NCI-H2029 (cell line): ENCODE data around the gene NXPE1.

Source experiments
- DNase-seq: peaks from one replicate; lab custom pipeline; 2025; lab: John Stamatoyannopoulos, UW

The NXPE1 gene

DNA sequence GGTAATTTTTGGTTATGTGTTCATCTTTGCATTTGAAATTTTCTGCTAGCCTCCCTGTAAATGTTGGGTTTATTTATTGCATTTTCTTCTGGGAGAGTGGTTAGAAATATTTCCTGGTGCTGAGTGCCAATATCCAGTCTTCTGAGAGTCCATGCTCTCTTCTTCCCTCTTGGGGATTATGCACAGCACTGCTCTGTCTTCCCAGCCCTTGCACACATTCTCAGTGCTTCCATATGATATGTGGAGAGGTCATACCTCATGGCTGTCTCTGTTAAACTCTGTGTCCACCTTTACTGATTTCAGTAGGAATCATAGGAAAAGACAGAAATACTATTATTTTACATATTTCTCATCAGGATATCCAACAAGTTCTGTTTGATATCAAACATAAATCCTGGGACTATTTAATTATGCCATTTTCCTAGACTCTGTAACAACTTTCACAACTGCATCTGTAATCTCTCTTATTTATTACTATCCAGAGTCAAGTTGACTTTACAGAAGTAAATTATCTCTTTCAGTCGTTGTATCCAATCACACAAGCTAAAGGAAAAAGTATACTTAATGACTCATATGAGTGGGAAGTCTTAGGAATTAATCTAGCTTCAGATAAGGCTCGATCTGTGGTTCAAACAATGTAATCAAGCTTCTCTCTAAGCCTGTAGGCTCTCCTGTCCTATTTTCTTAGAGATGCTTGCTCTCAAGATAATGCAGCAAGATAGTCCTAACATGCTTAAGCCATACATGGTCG lies 2.7 kb upstream of the NXPE1 start:
- DNase-seq: no peak

GRCh38 chr11:114556135-114556534 lies 3.5 kb downstream of the NXPE1 start:
- DNase-seq: no peak

- DNase-seq: no peak
Measured at GRCh38 chr11:114553642-114554041, 6.0 kb downstream of the NXPE1 start.

- no peak for DNase-seq
Measured at GRCh38 chr11:114551060-114551459, 8.6 kb downstream of the NXPE1 start.

GRCh38 chr11:114525682-114526081 lies 34.0 kb downstream of the NXPE1 start:
- no peak for DNase-seq

- DNase-seq: no peak
Measured at GRCh38 chr11:114524122-114524521, 35.6 kb downstream of the NXPE1 start.

GRCh38 chr11:114522818-114523217 lies 36.9 kb downstream of the NXPE1 start:
- no peak for DNase-seq

GRCh38 chr11:114511538-114511937 lies 48.1 kb downstream of the NXPE1 start:
- no peak for DNase-seq

GRCh38 chr11:114511079-114511478 lies 48.6 kb downstream of the NXPE1 start:
- DNase-seq: no peak

DNA sequence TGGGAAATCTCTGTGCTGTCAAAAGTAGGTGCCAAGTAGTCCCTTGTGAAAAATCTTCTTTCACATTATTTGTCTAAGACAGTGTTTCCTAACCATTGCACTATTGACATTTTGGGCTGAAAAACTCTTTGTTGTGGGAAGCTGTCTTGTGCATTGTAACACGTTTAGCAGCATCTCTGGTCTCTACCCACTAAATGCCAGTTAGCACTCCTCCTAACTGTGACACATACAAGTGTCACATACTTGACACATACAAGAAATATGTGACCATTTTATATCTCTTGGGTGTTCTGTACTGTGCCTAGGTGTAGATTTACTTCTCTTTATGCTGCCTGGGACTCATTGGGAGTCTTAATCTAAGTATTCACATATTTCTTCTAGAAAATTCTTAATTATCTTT lies 57.8 kb downstream of the NXPE1 start:
- no peak for DNase-seq

DNA sequence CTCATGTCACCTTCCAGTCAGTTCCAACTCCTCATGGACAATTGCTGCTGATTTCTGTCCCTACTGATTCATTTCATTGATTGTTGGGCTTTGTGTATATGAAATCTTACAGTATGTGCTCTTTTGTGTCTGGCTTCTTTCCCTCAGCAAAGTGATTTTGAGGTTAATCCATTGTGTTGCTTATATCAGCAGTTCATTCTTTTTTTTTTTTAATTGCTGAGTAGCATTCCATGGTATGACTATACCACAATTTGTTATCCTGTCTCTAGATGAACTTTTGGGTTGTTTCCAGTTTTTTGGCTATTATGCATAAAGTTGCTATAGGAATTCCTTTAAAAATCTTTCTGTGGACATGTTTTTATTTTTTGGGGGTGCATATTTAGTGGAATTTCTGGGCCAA lies 59.9 kb downstream of the NXPE1 start:
- no peak for DNase-seq

- DNase-seq: no peak
Measured at GRCh38 chr11:114496915-114497314, 62.8 kb downstream of the NXPE1 start.

DNA sequence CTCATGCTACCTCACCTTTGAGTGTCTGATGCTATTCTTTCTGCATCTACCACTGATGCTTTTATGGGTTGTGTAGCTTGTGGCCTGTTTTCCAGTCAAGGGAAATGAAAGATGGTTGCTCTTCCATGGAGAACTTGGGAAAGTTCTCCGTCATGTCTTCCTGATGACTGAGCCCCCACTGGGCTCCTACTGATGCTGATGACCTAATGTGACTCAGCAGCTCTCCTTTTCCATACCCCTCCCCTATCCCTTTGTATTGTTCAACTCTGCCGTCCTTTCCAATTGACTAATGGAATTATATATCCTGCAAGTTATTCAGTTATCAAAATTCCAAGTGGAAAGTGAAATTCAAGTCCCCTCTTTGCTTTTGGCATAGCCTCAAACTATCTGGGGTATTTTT lies 75.8 kb downstream of the NXPE1 start:
- no peak for DNase-seq

DNA sequence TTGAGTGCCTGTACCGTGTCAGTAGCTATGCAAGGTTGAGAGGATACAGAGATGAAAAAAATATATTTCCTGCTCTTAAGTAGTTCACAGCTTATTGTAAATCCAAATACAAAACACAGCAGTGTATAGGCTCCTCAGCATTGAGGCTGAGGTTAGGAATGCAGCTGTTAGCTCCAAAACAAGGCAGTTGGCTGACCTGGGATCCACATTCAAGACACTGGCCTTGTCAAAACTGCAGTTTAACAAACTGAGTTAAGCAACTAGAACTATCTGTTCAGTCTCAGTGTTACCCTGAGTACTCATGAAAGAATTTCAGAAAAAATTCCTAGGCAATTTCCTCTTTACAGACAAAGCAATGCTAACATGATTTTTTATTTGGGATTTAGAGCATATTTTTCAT lies 77.6 kb downstream of the NXPE1 start:
- DNase-seq: no peak

DNA sequence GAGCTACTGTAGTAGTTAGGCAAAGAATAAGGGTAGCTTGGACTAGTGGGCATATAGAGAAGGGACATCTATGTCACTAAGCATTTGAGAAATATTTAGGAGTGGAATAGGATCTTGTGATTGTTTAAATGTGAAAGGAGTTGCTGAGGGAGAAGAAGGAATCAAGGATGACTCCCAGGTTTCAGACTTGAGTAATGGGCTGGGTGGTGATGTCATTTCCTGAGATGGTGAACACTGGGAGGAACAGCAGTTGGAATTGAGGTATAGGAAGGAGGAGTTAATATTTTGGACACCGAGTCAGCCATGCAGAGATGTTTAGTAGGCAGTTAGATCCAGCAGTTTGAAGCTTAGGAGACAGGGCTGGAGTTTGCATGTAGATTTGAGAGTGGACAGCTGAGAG lies 80.3 kb downstream of the NXPE1 start:
- DNase-seq: no peak

- no peak for DNase-seq
Measured at GRCh38 chr11:114478768-114479167, 80.9 kb downstream of the NXPE1 start.

- no peak for DNase-seq
Measured at GRCh38 chr11:114478001-114478410, 81.7 kb downstream of the NXPE1 start.

DNA sequence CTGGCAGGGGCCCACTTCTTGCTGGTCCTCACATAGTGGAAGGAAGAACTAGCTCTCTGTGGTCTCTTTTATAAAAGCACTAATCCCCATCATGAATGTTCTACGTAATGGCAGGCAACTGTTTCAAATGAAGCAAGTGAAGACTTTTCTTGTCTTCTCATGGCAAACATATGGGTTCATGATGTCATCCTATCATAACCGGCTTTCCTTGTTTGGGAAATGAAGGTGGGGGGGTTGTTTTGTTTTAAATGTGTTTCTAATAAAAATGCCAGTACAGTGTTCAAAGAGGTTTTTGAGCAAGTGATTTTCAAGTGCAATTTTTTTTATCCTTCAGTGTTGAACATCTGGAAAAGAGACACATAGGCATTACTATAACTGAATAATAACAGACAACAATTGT lies 87.0 kb downstream of the NXPE1 start:
- DNase-seq: no peak
